CD8-positive, alpha-beta memory T cell (primary cell): ENCODE results near the gene APOL2. TPM values are rescaled to one million over a fixed set of nuclear protein-coding genes. Genes with fewer than 3 reads are reported as not detected.

Source experiments
- CTCF ChIA-PET: fragments of 350-600 bp; sonication (Branson Sonifier 250); formaldehyde crosslinking; loops from one replicate; lab custom pipeline; 2021; ENCODE audit warnings: antibody characterized with exemption; lab: Charles Lee
- POLR2A ChIA-PET: fragments of 350-600 bp; sonication (Branson Sonifier 250); formaldehyde crosslinking; loops from one replicate; lab custom pipeline; 2021; ENCODE audit warnings: antibody characterized with exemption; lab: Charles Lee
- DNase-seq, 5 donors: peaks; one replicate each; pipeline versions ENCODE4 v3.0.0 to v3.0.0-alpha.2; 2020 to 2022; ENCODE audit warnings: mixed read lengths in 1 of 5
- H3K27ac ChIP-seq: one replicate; pipeline ENCODE4 v1.7.0; 2013; ENCODE audit warnings: low read depth, mild to moderate bottlenecking, low read length, moderate library complexity
- H3K27me3 ChIP-seq: 2 replicates; pipeline ENCODE4 v1.7.0; 2013; ENCODE audit warnings: low read length, mild to moderate bottlenecking; ENCODE audit not compliant: insufficient read depth, poor library complexity, severe bottlenecking
- H3K36me3 ChIP-seq: 2 replicates; pipeline ENCODE4 v1.7.0; 2013; ENCODE audit warnings: mild to moderate bottlenecking, low read length, moderate library complexity; ENCODE audit not compliant: insufficient read depth
- H3K4me1 ChIP-seq: 2 replicates; pipeline ENCODE4 v1.7.0; 2013; ENCODE audit warnings: mild to moderate bottlenecking, low read length, moderate library complexity; ENCODE audit not compliant: insufficient read depth
- H3K4me3 ChIP-seq: 2 replicates; pipeline ENCODE4 v1.7.0; 2013; ENCODE audit warnings: mild to moderate bottlenecking, low read length
- H3K9me3 ChIP-seq: 2 replicates; pipeline ENCODE4 v1.7.0; 2013; ENCODE audit warnings: mild to moderate bottlenecking, low read length
- H3K27ac Mint-ChIP-seq, 8 donors: one replicate each; pipeline ENCODE4 v1.8.0; 2020 to 2021; ENCODE audit warnings: mixed read lengths in 8 of 8, mild to moderate bottlenecking in 6 of 8, inconsistent platforms in 3 of 8, moderate library complexity in 3 of 8
- H3K27me3 Mint-ChIP-seq, 2 donors: one replicate each; pipeline ENCODE4 v1.8.0; 2020 to 2021; ENCODE audit warnings: mixed read lengths in 2 of 2, mild to moderate bottlenecking in 1 of 2, moderate library complexity in 1 of 2
- H3K36me3 Mint-ChIP-seq, 3 donors: one replicate each; pipeline ENCODE4 v1.8.0; 2020 to 2021; ENCODE audit warnings: mixed read lengths in 3 of 3, inconsistent platforms in 1 of 3, mild to moderate bottlenecking in 1 of 3
- H3K4me1 Mint-ChIP-seq, 3 donors: one replicate each; pipeline ENCODE4 v1.8.0; 2020 to 2021; ENCODE audit warnings: mixed read lengths in 3 of 3, inconsistent platforms in 1 of 3, mild to moderate bottlenecking in 1 of 3
- H3K4me3 Mint-ChIP-seq, 7 donors: one replicate each; pipeline ENCODE4 v1.8.0; 2020 to 2021; ENCODE audit warnings: mixed read lengths in 7 of 7, mild to moderate bottlenecking in 6 of 7, moderate library complexity in 4 of 7, inconsistent platforms in 2 of 7
- H3K9me3 Mint-ChIP-seq, 5 donors: one replicate each; pipeline ENCODE4 v1.8.0; 2020 to 2022; ENCODE audit warnings: mixed read lengths in 5 of 5, mild to moderate bottlenecking in 3 of 5, moderate library complexity in 2 of 5, inconsistent platforms in 1 of 5
- polyA plus RNA-seq: library from polyadenylated mRNA; unstranded; fragments of 300-500 nt; fragmentation: Illumina TruSeq; gene quantifications from one replicate; pipeline ENCODE4 v1.2.3, GENCODE V29; 2021
- total RNA-seq, 2 experiments: library from RNA; stranded (reverse); gene quantifications; one replicate each; pipeline ENCODE4 v1.2.3, GENCODE V29; 2021

APOL2 gene
- total RNA-seq, result 10 to 100 TPM; 59.0 to 62.8 TPM
- polyA plus RNA-seq, result 27.1 TPM

DNA sequence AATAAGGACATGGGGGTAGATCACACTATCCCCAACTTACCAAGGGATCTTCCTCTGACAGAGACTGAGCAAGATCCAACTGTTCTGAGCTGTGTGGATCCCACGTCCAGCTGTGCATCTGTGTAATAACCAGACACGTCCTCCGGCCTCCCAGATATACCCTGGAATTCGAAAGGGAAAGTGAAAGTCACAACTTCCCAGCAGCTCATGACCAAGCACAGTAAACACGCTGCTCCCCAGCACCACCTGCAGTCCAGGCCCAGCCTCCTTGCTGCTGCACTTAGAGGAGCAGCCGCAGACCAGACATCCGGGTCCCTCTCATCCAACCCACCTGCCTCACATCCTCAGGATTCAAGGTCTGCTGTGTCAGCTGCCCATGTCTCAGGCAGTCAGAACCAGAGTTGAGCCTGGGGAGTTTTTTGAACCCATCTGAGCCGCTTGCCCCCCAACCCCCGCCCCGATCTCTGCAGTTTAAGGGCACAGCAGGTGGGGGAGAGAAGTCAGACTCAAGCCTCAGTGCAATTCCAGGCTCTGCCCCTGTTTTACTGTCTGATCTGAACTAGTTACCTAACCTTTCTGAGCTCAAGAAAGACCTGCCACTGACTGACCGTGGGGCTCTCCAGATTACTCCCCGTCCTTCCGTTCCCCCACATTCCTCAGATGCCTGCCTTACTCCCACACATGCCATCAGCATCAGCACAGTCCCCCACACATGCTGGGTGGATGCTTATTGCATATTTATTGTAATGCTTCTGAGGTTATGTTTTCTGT is at the start of gene APOL2:
Gene APOL2, minus strand, starts transcription at position 127 of the 771 bp plus-strand sequence. CDS start 6,365 bp downstream, outside the sequence.
- Mint-ChIP-seq H3K27ac (peak within 1 kb of the TSS; percentile 90 to 100 (median 98)), H3K4me3 (peak within 1 kb of the TSS; percentile 96 to 100 (median 100)), H3K36me3 (peaks cover 17 to 41% (median 29%) of the 10 kb centered on the region in 3 donors), H3K27me3 (peaks cover 0 to 1% of the 10 kb centered on the region in 2 donors), H3K9me3 (peaks cover 7 to 13% (median 8%) of the 10 kb centered on the region in 5 donors), H3K4me1 (peaks cover 49 to 56% (median 50%) of the 10 kb centered on the region in 3 donors)
- H3K9me3 ChIP-seq, result no peaks in the 10 kb centered on the region
- H3K36me3 ChIP-seq, result peaks cover 11% of the 10 kb centered on the region
- H3K27ac ChIP-seq, result peak within 1 kb of the TSS; percentile 82
- CTCF ChIA-PET, result interaction anchor here (0.6 to 3.8 kb wide), 27 partner anchors 8 to 247 kb away, joined by 3 to 29 read pairs (median 4); partner anchors contain the start of gene APOL1
- peak within 1 kb of the TSS; percentile 91 for H3K4me3 ChIP-seq
- H3K27me3 ChIP-seq, result no peaks in the 10 kb centered on the region
- DNase-seq, result peak; percentile 80 to 87 (median 82)
- POLR2A ChIA-PET, result interaction anchor here (1.0 to 1.3 kb wide), 3 partner anchors 13 to 83 kb away, joined by 3 to 4 read pairs (median 4); partner anchors contain the start of gene APOL1
- peaks cover 37% of the 10 kb centered on the region for H3K4me1 ChIP-seq

DNA sequence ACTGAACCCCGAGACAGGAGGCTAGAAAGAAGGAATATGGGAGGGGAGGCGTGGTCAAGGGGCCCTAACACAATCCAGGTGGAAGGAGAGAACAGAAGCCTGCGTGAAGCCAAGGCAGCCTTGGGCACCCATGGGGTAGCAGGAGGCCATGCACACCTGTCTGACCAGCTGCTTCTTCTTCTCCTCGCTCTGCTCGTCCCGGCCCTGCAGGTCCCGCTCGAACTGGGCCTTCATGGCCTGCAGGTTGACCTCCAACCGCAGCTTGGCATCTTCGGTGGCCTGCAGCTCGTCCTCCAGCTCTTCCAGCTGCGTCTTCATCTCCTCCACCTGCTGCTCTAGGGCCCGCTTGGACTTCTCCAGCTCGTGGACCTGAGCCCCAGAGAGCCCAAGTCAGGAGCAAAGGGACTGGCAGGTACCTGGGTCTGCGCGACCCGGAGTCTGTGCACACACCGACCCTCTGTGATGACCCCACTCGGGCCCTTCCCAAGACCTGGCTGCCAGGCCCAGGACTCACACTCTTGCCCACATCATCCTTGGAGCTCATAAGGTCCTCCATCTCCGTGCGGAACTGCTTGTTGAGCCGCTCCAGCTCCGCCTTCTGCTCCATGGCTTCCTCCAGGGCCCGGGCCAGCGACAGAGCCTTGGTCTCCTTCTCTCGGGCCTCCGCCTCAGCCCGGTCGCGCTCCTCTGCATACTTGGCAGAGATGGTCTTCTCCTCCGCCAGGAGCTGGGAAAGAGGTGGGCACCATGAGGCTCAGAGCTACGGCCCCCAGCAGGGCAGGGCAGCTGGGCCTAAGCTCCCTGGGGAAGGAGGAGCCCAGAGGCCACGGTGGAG is 49.5 kb upstream of the APOL2 start:
- peaks cover 49 to 64% (median 57%) of the 10 kb centered on the region in 3 donors for H3K4me1 Mint-ChIP-seq
- Histone ChIP-seq H3K4me3 (no peak overlapping the region), H3K36me3 (peaks cover 75% of the 10 kb centered on the region), H3K27ac (no peak overlapping the region), H3K27me3 (no peaks in the 10 kb centered on the region), H3K4me1 (peaks cover 40% of the 10 kb centered on the region), H3K9me3 (no peaks in the 10 kb centered on the region)
- CTCF ChIA-PET, result interaction anchor here (0.7 to 2.7 kb wide), 8 partner anchors 10 to 198 kb away, joined by 3 to 11 read pairs (median 4); partner anchors contain the start of gene APOL2
- H3K4me3 Mint-ChIP-seq, result peak overlapping the region in 3 of 7 donors; percentile 41 to 83 (median 53)
- POLR2A ChIA-PET, result interaction anchor here (0.7 to 1.1 kb wide), 4 partner anchors 9 to 90 kb away, joined by 3 to 5 read pairs (median 4); no protein-coding TSS in a partner anchor
- peaks cover 20 to 89% (median 35%) of the 10 kb centered on the region in 3 donors for H3K36me3 Mint-ChIP-seq
- peaks cover 0 to 8% of the 10 kb centered on the region in 2 donors for H3K27me3 Mint-ChIP-seq
- H3K27ac Mint-ChIP-seq, result peak overlapping the region; percentile 63 to 98 (median 92)
- peaks cover 0 to 4% (median 0%) of the 10 kb centered on the region in 5 donors for H3K9me3 Mint-ChIP-seq
- peak in 1 of 5 donors; percentile 42 for DNase-seq

DNA sequence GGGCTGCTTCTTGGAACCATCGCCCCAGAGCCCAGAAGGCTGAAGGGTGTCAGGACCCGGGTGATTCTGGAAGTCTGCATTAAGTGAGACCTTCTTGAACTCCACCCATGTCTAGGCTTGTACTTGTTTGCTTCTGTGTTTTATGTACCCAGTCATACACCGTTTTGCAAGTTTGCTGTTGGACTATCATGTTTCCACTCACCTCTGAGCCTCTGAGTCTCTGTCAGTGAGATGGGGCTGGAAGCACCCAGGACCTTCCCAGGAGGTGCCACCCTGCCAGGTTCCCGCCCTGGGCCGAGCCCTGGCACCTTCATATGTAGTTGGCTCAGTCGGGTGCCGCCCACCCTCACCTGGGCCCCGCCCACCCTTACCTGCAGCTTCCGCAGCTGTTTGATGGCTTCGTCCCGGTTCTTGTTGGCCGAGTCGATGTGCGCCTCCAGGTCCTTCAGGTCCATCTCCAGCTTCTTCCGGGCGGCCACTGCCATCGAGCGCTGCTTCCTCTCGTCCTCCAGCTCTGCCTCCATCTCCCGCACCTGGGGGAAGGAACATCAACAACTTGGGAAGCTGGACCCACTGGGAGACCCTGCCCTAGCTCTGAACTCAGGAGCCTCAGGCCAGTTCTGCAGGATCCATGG is 48.7 kb upstream of the APOL2 start:
- Mint-ChIP-seq H3K9me3 (peaks cover 0 to 4% (median 0%) of the 10 kb centered on the region in 5 donors), H3K36me3 (peaks cover 20 to 90% (median 39%) of the 10 kb centered on the region in 3 donors), H3K27me3 (peaks cover 0 to 8% of the 10 kb centered on the region in 2 donors), H3K4me3 (peak overlapping the region in 2 of 7 donors; percentile 25 to 41), H3K27ac (peak overlapping the region in 7 of 8 donors; percentile 44 to 95 (median 82)), H3K4me1 (peaks cover 49 to 61% (median 54%) of the 10 kb centered on the region in 3 donors)
- CTCF ChIA-PET, result interaction anchor here (0.7 to 3.6 kb wide), 8 partner anchors 10 to 199 kb away, joined by 3 to 17 read pairs (median 4); partner anchors contain the start of gene APOL2
- Histone ChIP-seq H3K4me1 (peaks cover 40% of the 10 kb centered on the region), H3K9me3 (no peaks in the 10 kb centered on the region), H3K27me3 (no peaks in the 10 kb centered on the region), H3K36me3 (peaks cover 76% of the 10 kb centered on the region), H3K27ac (no peak overlapping the region), H3K4me3 (no peak overlapping the region)
- POLR2A ChIA-PET, result interaction anchor here (1.0 kb wide), 1 partner anchor 10 kb away, joined by 5 read pairs; no protein-coding TSS in a partner anchor
- DNase-seq, result peak in 1 of 5 donors; percentile 35

GRCh38 chr22:36286096-36286957 is 47.0 kb upstream of the APOL2 start:
- Mint-ChIP-seq H3K36me3 (peaks cover 16 to 92% (median 29%) of the 10 kb centered on the region in 3 donors), H3K9me3 (peaks cover 0 to 4% (median 0%) of the 10 kb centered on the region in 5 donors), H3K4me1 (peaks cover 35 to 48% (median 43%) of the 10 kb centered on the region in 3 donors), H3K27ac (peak overlapping the region; percentile 44 to 97 (median 88)), H3K4me3 (peak overlapping the region in 3 of 7 donors; percentile 11 to 52 (median 43)), H3K27me3 (peaks cover 0 to 8% of the 10 kb centered on the region in 2 donors)
- no peak overlapping the region for H3K4me3 ChIP-seq
- H3K27me3 ChIP-seq, result no peaks in the 10 kb centered on the region
- ChIA-PET CTCF (interaction anchor here (0.8 to 3.6 kb wide), 9 partner anchors 10 to 102 kb away, joined by 3 to 17 read pairs (median 3); partner anchors contain the start of genes APOL2 and MYH9), POLR2A (interaction anchor here (0.5 to 1.0 kb wide), 4 partner anchors 9 to 79 kb away, joined by 3 to 4 read pairs (median 3); partner anchors contain the start of gene APOL1)
- H3K4me1 ChIP-seq, result peaks cover 35% of the 10 kb centered on the region
- H3K36me3 ChIP-seq, result peaks cover 72% of the 10 kb centered on the region
- H3K27ac ChIP-seq, result no peak overlapping the region
- peak; percentile 58 to 75 (median 61) for DNase-seq
- no peaks in the 10 kb centered on the region for H3K9me3 ChIP-seq

GRCh38 chr22:36285545-36285944 is 46.2 kb upstream of the APOL2 start:
- Histone ChIP-seq H3K9me3 (no peaks in the 10 kb centered on the region), H3K4me3 (no peak overlapping the region), H3K36me3 (peaks cover 76% of the 10 kb centered on the region), H3K27me3 (no peaks in the 10 kb centered on the region), H3K4me1 (peaks cover 35% of the 10 kb centered on the region), H3K27ac (no peak overlapping the region)
- Mint-ChIP-seq H3K27ac (peak overlapping the region in 2 of 8 donors; percentile 75 to 77), H3K36me3 (peaks cover 17 to 93% (median 31%) of the 10 kb centered on the region in 3 donors), H3K27me3 (peaks cover 0 to 8% of the 10 kb centered on the region in 2 donors), H3K4me3 (no peak overlapping the region), H3K4me1 (peaks cover 33 to 46% (median 46%) of the 10 kb centered on the region in 3 donors), H3K9me3 (peaks cover 0 to 4% (median 0%) of the 10 kb centered on the region in 5 donors)
- ChIA-PET POLR2A (interaction anchor here (0.9 kb wide), 1 partner anchor 46 kb away, joined by 3 read pairs; no protein-coding TSS in a partner anchor), CTCF (interaction anchor here (1.0 to 3.6 kb wide), 5 partner anchors 9 to 46 kb away, joined by 3 to 17 read pairs (median 11); partner anchors contain the start of gene APOL2)
- no peak for DNase-seq

DNA sequence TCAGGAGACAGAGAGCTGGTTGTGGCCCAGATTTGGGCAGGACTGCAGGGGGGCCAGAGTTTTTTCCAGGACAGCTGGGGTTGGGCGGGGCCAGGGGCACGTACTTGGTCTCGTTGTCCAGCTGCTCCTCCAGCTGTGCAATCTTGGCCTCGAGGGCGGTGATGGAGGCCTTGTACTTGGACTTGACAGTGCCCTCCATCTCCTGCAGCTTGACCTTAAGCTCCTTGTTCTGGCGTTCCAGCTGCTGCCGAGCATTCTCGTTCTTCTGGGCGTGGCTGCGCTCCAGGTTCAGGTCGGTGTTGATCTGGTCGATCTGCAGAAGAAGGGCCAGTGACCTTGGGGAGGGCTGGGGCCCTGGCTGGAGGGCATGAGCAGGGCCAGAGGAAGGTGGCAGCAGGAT is 45.7 kb upstream of the APOL2 start:
- peak overlapping the region in 1 of 8 donors; percentile 77 for H3K27ac Mint-ChIP-seq

More for the DNA sequence above, 45.7 kb upstream of the APOL2 start:
- peaks cover 0 to 4% (median 0%) of the 10 kb centered on the region in 5 donors for H3K9me3 Mint-ChIP-seq
- H3K4me3 Mint-ChIP-seq, result no peak overlapping the region
- H3K9me3 ChIP-seq, result no peaks in the 10 kb centered on the region
- no peak overlapping the region for H3K4me3 ChIP-seq
- H3K27me3 Mint-ChIP-seq, result peaks cover 0 to 8% of the 10 kb centered on the region in 2 donors
- H3K27me3 ChIP-seq, result no peaks in the 10 kb centered on the region
- POLR2A ChIA-PET, result interaction anchor here (0.9 kb wide), 1 partner anchor 46 kb away, joined by 3 read pairs; no protein-coding TSS in a partner anchor
- H3K4me1 Mint-ChIP-seq, result peaks cover 31 to 42% (median 41%) of the 10 kb centered on the region in 3 donors
- peaks cover 76% of the 10 kb centered on the region for H3K36me3 ChIP-seq
- DNase-seq, result no peak
- CTCF ChIA-PET, result interaction anchor here (3.6 kb wide), 1 partner anchor 9 kb away, joined by 17 read pairs; no protein-coding TSS in a partner anchor
- H3K36me3 Mint-ChIP-seq, result peaks cover 16 to 92% (median 31%) of the 10 kb centered on the region in 3 donors
- no peak overlapping the region for H3K27ac ChIP-seq
- peaks cover 34% of the 10 kb centered on the region for H3K4me1 ChIP-seq
